H1 (cell line): ENCODE results near the gene PGRMC1. TPM values are rescaled to one million over a fixed set of nuclear protein-coding genes. Genes with fewer than 3 reads are reported as not detected.

Source experiments
- CTCF ChIA-PET: fragments of 300-600 bp; sonication (Branson Sonifier 250); formaldehyde crosslinking; loops from one replicate; lab custom pipeline; 2021; ENCODE audit not compliant: partially characterized antibody; lab: Charles Lee
- POLR2A ChIA-PET: fragments of 300-600 bp; sonication (Branson Sonifier 250); formaldehyde crosslinking; loops from one replicate; lab custom pipeline; 2021; ENCODE audit warnings: inconsistent platforms; ENCODE audit not compliant: partially characterized antibody; lab: Charles Lee
- DNase-seq, 2 experiments: peaks; one replicate each; pipeline versions ENCODE4 v3.0.0 to v3.0.0-alpha.2; 2010 to 2022; ENCODE audit warnings: low spot score in 2 of 2, low read depth in 1 of 2, mixed read lengths in 1 of 2
- FAIRE-seq: peaks from 2 replicates; lab custom pipeline; 2011; peaks lifted over from hg19 to GRCh38; lab: Jason Lieb, UNC
- H2AFZ ChIP-seq: 2 replicates; pipeline ENCODE4 v1.8.1; 2012; ENCODE audit warnings: low read length, inconsistent platforms
- H2AK5ac ChIP-seq: 2 replicates; pipeline ENCODE4 v1.6.1; 2013; ENCODE audit warnings: low read depth, low read length
- H2BK120ac ChIP-seq: replicated peaks from 2 replicates; pipeline ENCODE3; 2013; ENCODE audit warnings: low read depth, low read length, inconsistent platforms
- H2BK12ac ChIP-seq: 2 replicates; pipeline ENCODE4 v1.6.1; 2013; ENCODE audit warnings: low read depth, low read length
- H2BK15ac ChIP-seq: 2 replicates; pipeline ENCODE4 v1.6.1; 2013; ENCODE audit warnings: low read length
- H2BK20ac ChIP-seq: 2 replicates; pipeline ENCODE4 v1.6.1; 2013; ENCODE audit warnings: low read length
- H2BK5ac ChIP-seq: 2 replicates; pipeline ENCODE4 v1.6.1; 2013; ENCODE audit warnings: low read depth, low read length
- H3K14ac ChIP-seq: 2 replicates; pipeline ENCODE4 v1.6.1; 2013; ENCODE audit warnings: inconsistent platforms; ENCODE audit not compliant: insufficient read length
- H3K18ac ChIP-seq: 2 replicates; pipeline ENCODE4 v1.6.1; 2013; ENCODE audit warnings: low read length; ENCODE audit errors: extremely low read depth
- H3K23ac ChIP-seq: 2 replicates; pipeline ENCODE4 v1.6.1; 2013; ENCODE audit warnings: inconsistent platforms; ENCODE audit not compliant: insufficient read length
- H3K23me2 ChIP-seq: 2 replicates; pipeline ENCODE4 v1.6.1; 2013; ENCODE audit warnings: low read depth, low read length
- H3K27ac ChIP-seq: 2 replicates; pipeline ENCODE4 v1.6.1; 2011; ENCODE audit warnings: low read depth, low read length, inconsistent platforms
- H3K27me3 ChIP-seq, 4 experiments: replicated peaks in 1 of 4; 1 replicate in 1 of 4; 2 replicates in 3 of 4; pipeline versions ENCODE4 v1.6.1 to v1.8.1; 2011 to 2013; ENCODE audit warnings: low read length in 3 of 4, mild to moderate bottlenecking in 3 of 4, inconsistent platforms in 2 of 4, mixed read lengths in 2 of 4, moderate library complexity in 1 of 4; ENCODE audit not compliant: control insufficient read depth in 3 of 4, insufficient read depth in 3 of 4; ENCODE audit errors: extremely low read depth in 1 of 4
- H3K36me3 ChIP-seq, 4 experiments: 2 replicates each; pipeline versions ENCODE4 v1.6.1 to v1.8.1; 2011 to 2013; ENCODE audit warnings: mild to moderate bottlenecking in 4 of 4, low read length in 3 of 4, moderate library complexity in 2 of 4, control low read depth in 1 of 4, inconsistent platforms in 1 of 4; ENCODE audit not compliant: insufficient read depth in 4 of 4, control insufficient read depth in 2 of 4
- H3K4ac ChIP-seq: replicated peaks from 2 replicates; pipeline ENCODE3; 2013; ENCODE audit warnings: low read length, low read depth, mixed read lengths, inconsistent platforms; ENCODE audit not compliant: insufficient read length
- H3K4me1 ChIP-seq, 4 experiments: replicated peaks in 1 of 4; 1 replicate in 1 of 4; 2 replicates in 3 of 4; pipeline versions ENCODE4 v1.6.1 to v1.8.1; 2011 to 2013; ENCODE audit warnings: low read length in 3 of 4, inconsistent platforms in 2 of 4, mixed read lengths in 1 of 4; ENCODE audit not compliant: insufficient read depth in 4 of 4, control insufficient read depth in 3 of 4
- H3K4me2 ChIP-seq, 2 experiments: 2 replicates each; pipeline versions ENCODE4 v1.6.1 to v1.8.1; 2011 to 2013; ENCODE audit warnings: low read depth in 2 of 2, low read length in 2 of 2, control low read depth in 1 of 2, inconsistent platforms in 1 of 2, mild to moderate bottlenecking in 1 of 2; ENCODE audit not compliant: insufficient read depth in 1 of 2
- H3K4me3 ChIP-seq, 4 experiments: fragments of 200-600, 300-600 bp in 1 of 4; sonication (generic), shearing (Covaris generic), sonication (Bioruptor Twin) in 1 of 4; 2 replicates each; pipeline versions ENCODE4 v1.5.1 to v1.8.1; 2011 to 2016; ENCODE audit warnings: low read length in 4 of 4, low read depth in 3 of 4, control low read depth in 2 of 4, inconsistent platforms in 2 of 4, mild to moderate bottlenecking in 2 of 4, mixed read lengths in 1 of 4, moderate library complexity in 1 of 4; ENCODE audit not compliant: insufficient read depth in 2 of 4; ENCODE audit errors: extremely low read depth in 1 of 4
- H3K56ac ChIP-seq: replicated peaks from 2 replicates; pipeline ENCODE3; 2013; ENCODE audit warnings: low read depth, mild to moderate bottlenecking, mixed read lengths, low read length, inconsistent platforms; ENCODE audit not compliant: insufficient read length
- H3K79me1 ChIP-seq: 2 replicates; pipeline ENCODE4 v1.6.1; 2013; ENCODE audit warnings: low read depth, low read length, control low read depth
- H3K79me2 ChIP-seq, 2 experiments: 2 replicates each; pipeline versions ENCODE4 v1.6.1 to v1.8.1; 2012 to 2013; ENCODE audit warnings: low read length in 2 of 2, mild to moderate bottlenecking in 2 of 2, inconsistent platforms in 1 of 2; ENCODE audit not compliant: insufficient read depth in 2 of 2, control insufficient read depth in 1 of 2
- H3K9ac ChIP-seq, 4 experiments: replicated peaks in 1 of 4; 1 replicate in 1 of 4; 2 replicates in 3 of 4; pipeline versions ENCODE4 v1.6.1 to v1.8.1; 2011 to 2013; ENCODE audit warnings: low read depth in 3 of 4, low read length in 3 of 4, control low read depth in 2 of 4, mild to moderate bottlenecking in 2 of 4, moderate library complexity in 2 of 4, inconsistent platforms in 1 of 4; ENCODE audit errors: extremely low read depth in 1 of 4
- H3K9me3 ChIP-seq, 2 experiments: 2 replicates each; pipeline versions ENCODE4 v1.6.1 to v1.8.1; 2012 to 2013; ENCODE audit warnings: mild to moderate bottlenecking in 2 of 2, moderate library complexity in 2 of 2, control low read depth in 1 of 2, inconsistent platforms in 1 of 2, low read depth in 1 of 2, low read length in 1 of 2, mixed read lengths in 1 of 2; ENCODE audit not compliant: insufficient read depth in 2 of 2
- H4K20me1 ChIP-seq, 2 experiments: replicated peaks in 1 of 2; 2 replicates each; pipeline versions ENCODE3 to v1.8.1; 2011 to 2013; ENCODE audit warnings: inconsistent platforms in 2 of 2, low read length in 2 of 2, mild to moderate bottlenecking in 1 of 2; ENCODE audit not compliant: insufficient read depth in 2 of 2, control insufficient read depth in 1 of 2
- H4K5ac ChIP-seq: 2 replicates; pipeline ENCODE4 v1.6.1; 2013; ENCODE audit warnings: low read length, low read depth, mixed read lengths, inconsistent platforms; ENCODE audit not compliant: insufficient read length
- H4K8ac ChIP-seq: 2 replicates; pipeline ENCODE4 v1.8.0; 2013; ENCODE audit warnings: mild to moderate bottlenecking, moderate library complexity, low read length, inconsistent platforms; ENCODE audit not compliant: insufficient read depth; ENCODE audit errors: extremely low read depth
- H4K91ac ChIP-seq: replicated peaks from 2 replicates; pipeline ENCODE3; 2013; ENCODE audit warnings: low read length, mixed read lengths, inconsistent platforms; ENCODE audit not compliant: insufficient read length
- ATF2 ChIP-seq: IDR thresholded peaks from 2 replicates; pipeline ENCODE4 v1.6.1; 2012; ENCODE audit warnings: low read length, inconsistent platforms
- BACH1 ChIP-seq: IDR thresholded peaks from 2 replicates; pipeline ENCODE4 v1.6.1; 2012; ENCODE audit warnings: low read length, improper control_type of control experiment
- CBX5 ChIP-seq: fragments of 300-800, 300-1000 bp; sonication (generic); IDR thresholded peaks from 2 replicates; pipeline ENCODE4 v1.7.1; 2016; ENCODE audit warnings: antibody characterized with exemption, low read length, low read depth
- CBX8 ChIP-seq: fragments of 300-800, 300-1000 bp; sonication (generic); IDR thresholded peaks from 2 replicates; pipeline ENCODE4 v1.7.1; 2016; ENCODE audit warnings: low read depth, low read length, borderline replicate concordance
- CHD2 ChIP-seq: IDR thresholded peaks from 2 replicates; pipeline ENCODE4 v1.6.1; 2012; ENCODE audit warnings: low read length, improper control_type of control experiment
- E2F6 ChIP-seq: IDR thresholded peaks from 2 replicates; pipeline ENCODE4 v1.6.1; 2012; ENCODE audit warnings: inconsistent platforms
- HDAC6 ChIP-seq: IDR thresholded peaks from one replicate; pipeline ENCODE4 v1.7.1; 2012; ENCODE audit warnings: low read depth, mild to moderate bottlenecking, inconsistent platforms, low read length, moderate library complexity
- MAX ChIP-seq: IDR thresholded peaks from 2 replicates; pipeline ENCODE4 v1.6.1; 2012; ENCODE audit warnings: inconsistent platforms
- PHF8 ChIP-seq: fragments of 200-600 bp; sonication (generic); conservative IDR thresholded peaks from 2 replicates; pipeline ENCODE4 v1.7.1; 2012; ENCODE audit warnings: low read depth, mild to moderate bottlenecking, inconsistent platforms, low read length, moderate library complexity
- TAF7 ChIP-seq: optimal IDR thresholded peaks from 2 replicates; pipeline ENCODE3; 2011; ENCODE audit warnings: low read depth, mild to moderate bottlenecking, inconsistent platforms, low read length, moderate library complexity, borderline replicate concordance
- WGBS, 2 experiments: shearing (Covaris generic) in 1 of 2; methylation state at CpG; one replicate each; pipeline versions ENCODE4 v1.1.6 to v1.1.7; 2013 to 2015; ENCODE audit warnings: low lambda C conversion rate in 2 of 2, mixed read lengths in 2 of 2, inconsistent platforms in 1 of 2, low coverage in 1 of 2, missing lambda C conversion rate in 1 of 2; ENCODE audit not compliant: insufficient replicate concordance in 2 of 2, insufficient coverage in 1 of 2, insufficient read length in 1 of 2; ENCODE audit errors: extremely low coverage in 1 of 2, missing lambda C conversion rate in 1 of 2; 5-methylcytosine and 5-hydroxymethylcytosine counted together
- polyA plus RNA-seq, 7 experiments: library from polyadenylated mRNA; depleted of rRNA in 3 of 7; stranded (reverse) in 5 of 7; unstranded in 2 of 7; fragments of >200 nt in 5 of 7; fragments of 200-250 nt in 2 of 7; gene quantifications; 1 replicate in 5 of 7; 2 replicates in 1 of 7; 4 replicates in 1 of 7; pipeline versions ENCODE4 v1.2.1 to v1.2.3, GENCODE V29; 2011 to 2013; ENCODE audit warnings: missing spikeins in 2 of 7, mixed read lengths in 2 of 7
- total RNA-seq: library from RNA; stranded (reverse); fragmentation: NEBNext Ultra II Directional; extraction: Animal tissue kit (Norgen Biotek cat#: 25700); gene quantifications from 2 replicates; pipeline ENCODE4 v1.2.1, GENCODE V29; 2021

PGRMC1 gene
- total and polyA plus RNA-seq, 2 of the 8 experiments (the other 6 are each of a cell fraction or from before 2014, with no cell fraction given), result 127 to 248 TPM

GRCh38 chrX:119190091-119190681 lies 45.9 kb upstream of the PGRMC1 start:
- no peak overlapping the region for H2BK20ac ChIP-seq
- no peak overlapping the region for H3K14ac ChIP-seq
- FAIRE-seq (no peak), DNase-seq (no peak)
- CTCF ChIA-PET, result interaction anchor here (1.0 to 1.8 kb wide), 3 partner anchors 45 to 71 kb away, joined by 3 to 8 read pairs (median 3); no protein-coding TSS in a partner anchor
- H2BK5ac ChIP-seq, result no peak overlapping the region
- no peak overlapping the region for H4K5ac ChIP-seq
- H3K23me2 ChIP-seq, result no peaks in the 10 kb centered on the region
- no peaks in the 10 kb centered on the region for H3K79me2 ChIP-seq
- H2BK12ac ChIP-seq, result no peak overlapping the region
- no peaks in the 10 kb centered on the region for H3K79me1 ChIP-seq
- H3K9me3 ChIP-seq, result no peaks in the 10 kb centered on the region
- H3K36me3 ChIP-seq, result no peaks in the 10 kb centered on the region
- H3K4me3 ChIP-seq, result no peak overlapping the region
- H3K18ac ChIP-seq, result no peak overlapping the region
- H3K23ac ChIP-seq, result no peak overlapping the region
- no peak overlapping the region for H3K4ac ChIP-seq
- H4K20me1 ChIP-seq, result no peaks in the 10 kb centered on the region
- no peak overlapping the region for H4K8ac ChIP-seq
- H3K27me3 ChIP-seq, result no peaks in the 10 kb centered on the region
- no peak overlapping the region for H3K9ac ChIP-seq
- no peaks in the 10 kb centered on the region for H3K4me1 ChIP-seq
- POLR2A ChIA-PET, result interaction anchor here (0.6 to 1.2 kb wide), 2 partner anchors 46 to 66 kb away, joined by 3 read pairs; partner anchors contain the start of gene PGRMC1
- H2BK120ac ChIP-seq, result no peak overlapping the region
- H2BK15ac ChIP-seq, result no peak overlapping the region
- 33% methylated on average over 1 of the region's 4 CpGs; no CpG with 5 or more reads in 1 of the 2 experiments for WGBS, 2 experiments
- no peak overlapping the region for H3K27ac ChIP-seq
- H2AK5ac ChIP-seq, result no peak overlapping the region
- H3K56ac ChIP-seq, result no peak overlapping the region
- H4K91ac ChIP-seq, result no peak overlapping the region
- H3K4me2 ChIP-seq, result no peak overlapping the region
- H2AFZ ChIP-seq, result no peak overlapping the region
- no peak for TF ChIP-seq PHF8
- no peak for TF ChIP-seq CBX8
- TF ChIP-seq BACH1, result no peak
- no peak for TF ChIP-seq MAX
- no peak for TF ChIP-seq E2F6
- no peak for TF ChIP-seq CBX5
- no peak for TF ChIP-seq CHD2
- TF ChIP-seq TAF7, result no peak
- no peak for TF ChIP-seq ATF2
- TF ChIP-seq HDAC6, result no peak
